HepG2 (cell line): ENCODE results near the gene SSBP4. TPM values are rescaled to one million over a fixed set of nuclear protein-coding genes. Genes with fewer than 3 reads are reported as not detected.

Experiments
- AHDC1 ChIP-seq: sonication (generic); formaldehyde crosslinking; IDR thresholded peaks from 2 replicates; pipeline ENCODE4 v1.5.1; 2020; ENCODE audit warnings: mild to moderate bottlenecking, missing genetic modification reagents, borderline replicate concordance
- DMTF1 ChIP-seq: sonication (generic); formaldehyde crosslinking; IDR thresholded peaks from 2 replicates; pipeline ENCODE4 v1.4.0; 2020; ENCODE audit warnings: mild to moderate bottlenecking, missing genetic modification reagents
- FOSL1 ChIP-seq: sonication (generic); formaldehyde crosslinking; IDR thresholded peaks from 2 replicates; pipeline ENCODE4 v1.9.0; 2021; ENCODE audit warnings: missing genetic modification reagents, borderline replicate concordance
- FOXC1 ChIP-seq: sonication (generic); formaldehyde crosslinking; IDR thresholded peaks from 2 replicates; pipeline ENCODE4 v1.8.0; 2022; ENCODE audit warnings: mild to moderate bottlenecking, missing genetic modification reagents, borderline replicate concordance
- HINFP ChIP-seq: sonication (generic); formaldehyde crosslinking; IDR thresholded peaks from 2 replicates; pipeline ENCODE4 v1.4.0; 2020; ENCODE audit warnings: low read depth, mild to moderate bottlenecking, missing genetic modification reagents
- KAT7 ChIP-seq: IDR thresholded peaks from 2 replicates; pipeline ENCODE4 v1.6.1; 2018; ENCODE audit warnings: borderline replicate concordance, missing compliant biosample characterization
- MATR3 ChIP-seq: sonication (generic); formaldehyde crosslinking; IDR thresholded peaks from 2 replicates; pipeline ENCODE4 v1.4.0; 2020; ENCODE audit warnings: missing genetic modification reagents
- MIXL1 ChIP-seq: IDR thresholded peaks from 2 replicates; pipeline ENCODE4 v1.6.1; 2016
- MYNN ChIP-seq: sonication (generic); formaldehyde crosslinking; IDR thresholded peaks from 2 replicates; pipeline ENCODE4 v1.4.0; 2020; ENCODE audit warnings: mild to moderate bottlenecking, low read depth, missing genetic modification reagents
- MYPOP ChIP-seq: sonication (generic); formaldehyde crosslinking; IDR thresholded peaks from 2 replicates; pipeline ENCODE4 v1.8.1; 2023; ENCODE audit warnings: mild to moderate bottlenecking, moderate library complexity, missing genetic modification reagents
- PAWR ChIP-seq: sonication (generic); formaldehyde crosslinking; IDR thresholded peaks from 2 replicates; pipeline ENCODE4 v1.4.0; 2020; ENCODE audit warnings: missing genetic modification reagents, mild to moderate bottlenecking, borderline replicate concordance
- RBM22 ChIP-seq: fragments of 200-400 bp; formaldehyde crosslinking; optimal IDR thresholded peaks from 2 replicates; pipeline ENCODE3; 2017; ENCODE audit warnings: mild to moderate bottlenecking, low read length, moderate library complexity
- REL ChIP-seq: sonication (generic); formaldehyde crosslinking; conservative IDR thresholded peaks from 2 replicates; pipeline ENCODE4 v1.8.0; 2022; ENCODE audit warnings: mild to moderate bottlenecking, missing genetic modification reagents, moderate library complexity
- RNF2 ChIP-seq: fragments of 450-650 bp; conservative IDR thresholded peaks from 2 replicates; pipeline ENCODE4 v1.6.1; 2016; ENCODE audit warnings: low read depth
- ZFP1 ChIP-seq: IDR thresholded peaks from 2 replicates; pipeline ENCODE4 v1.6.1; 2016
- ZNF18 ChIP-seq: sonication (generic); formaldehyde crosslinking; IDR thresholded peaks from 2 replicates; pipeline ENCODE4 v1.8.0; 2022; ENCODE audit warnings: mild to moderate bottlenecking, missing genetic modification reagents; ENCODE audit not compliant: insufficient replicate concordance
- ZNF678 ChIP-seq: sonication (generic); formaldehyde crosslinking; IDR thresholded peaks from 2 replicates; pipeline ENCODE4 v1.4.0; 2020; ENCODE audit warnings: mild to moderate bottlenecking, missing genetic modification reagents
- ZSCAN21 ChIP-seq: sonication (generic); formaldehyde crosslinking; IDR thresholded peaks from 2 replicates; pipeline ENCODE4 v1.8.0; 2022; ENCODE audit warnings: mild to moderate bottlenecking, missing genetic modification reagents, moderate library complexity, borderline replicate concordance
- ZSCAN25 ChIP-seq: sonication (generic); formaldehyde crosslinking; IDR thresholded peaks from 2 replicates; pipeline ENCODE4 v1.8.0; 2022; ENCODE audit warnings: mild to moderate bottlenecking, missing genetic modification reagents
- polyA plus RNA-seq, 8 experiments: library from polyadenylated mRNA; depleted of rRNA in 3 of 8; stranded (reverse) in 7 of 8; unstranded in 1 of 8; fragments of >200 nt; fragmentation: Illumina TruSeq in 4 of 8; extraction: Trizol in 4 of 8; gene quantifications; 2 replicates each; pipeline versions ENCODE4 v1.2.1 to v1.2.3, GENCODE V29; 2011 to 2016; ENCODE audit warnings: low read depth in 4 of 8, missing spikeins in 1 of 8, mixed read lengths in 1 of 8; ENCODE audit not compliant: insufficient read depth in 1 of 8
- total RNA-seq, 5 experiments: library from RNA; depleted of rRNA; stranded (reverse); fragments of >200 nt; fragmentation: Illumina TruSeq; extraction: Trizol; gene quantifications; 2 replicates each; pipeline ENCODE4 v1.2.3, GENCODE V29; 2016; ENCODE audit warnings: low read depth in 1 of 5

The SSBP4 gene
- total and polyA plus RNA-seq, 2 of the 13 experiments (the other 11 are each of a cell fraction or from before 2014, with no cell fraction given), result 20.8 to 39.5 TPM

- no peak for TF ChIP-seq AHDC1 (CRISPR knock-in tag)
- TF ChIP-seq HINFP (CRISPR knock-in tag), result no peak
- TF ChIP-seq MYNN (CRISPR knock-in tag), result no peak
- TF ChIP-seq FOSL1 (CRISPR knock-in tag), result no peak
- no peak for TF ChIP-seq ZSCAN25 (CRISPR knock-in tag)
- no peak for TF ChIP-seq ZNF678 (CRISPR knock-in tag)
- no peak for TF ChIP-seq ZSCAN21 (CRISPR knock-in tag)
- TF ChIP-seq PAWR (CRISPR knock-in tag), result no peak
- TF ChIP-seq REL (CRISPR knock-in tag), result no peak
- TF ChIP-seq ZFP1 (CRISPR knock-in tag), result no peak
- no peak for TF ChIP-seq KAT7 (CRISPR knock-in tag)
- TF ChIP-seq ZNF18 (CRISPR knock-in tag), result no peak
- no peak for TF ChIP-seq FOXC1 (CRISPR knock-in tag)
- no peak for TF ChIP-seq MIXL1 (CRISPR knock-in tag)
- no peak for TF ChIP-seq MYPOP (CRISPR knock-in tag)
- TF ChIP-seq RBM22, result no peak
- TF ChIP-seq RNF2, result no peak
- TF ChIP-seq MATR3 (CRISPR knock-in tag), result no peak
- no peak for TF ChIP-seq DMTF1 (CRISPR knock-in tag)
Measured at GRCh38 chr19:18401580-18402112, 17.6 kb upstream of the SSBP4 start (continued).
